H7 (cell line): ENCODE measurements around the gene ARGLU1. TPM values are rescaled to one million over a fixed set of nuclear protein-coding genes. Genes with fewer than 3 reads are reported as not detected.

Experiments used
- DNase-seq: peaks from one replicate; pipeline ENCODE4 v3.0.0; 2012
- H3K27me3 ChIP-seq: 2 replicates; pipeline ENCODE4 v1.6.0; 2011; ENCODE audit warnings: mild to moderate bottlenecking, low read length; ENCODE audit not compliant: control insufficient read depth, insufficient read depth
- H3K36me3 ChIP-seq: replicated peaks from 2 replicates; pipeline ENCODE4 v1.5.1; 2011; ENCODE audit warnings: low read length; ENCODE audit not compliant: control insufficient read depth, insufficient read depth
- H3K4me3 ChIP-seq: 2 replicates; pipeline ENCODE4 v1.5.1; 2011; ENCODE audit warnings: low read depth, mild to moderate bottlenecking, control low read depth, low read length, moderate library complexity; ENCODE audit not compliant: insufficient read depth
- total RNA-seq: library from RNA; depleted of rRNA; stranded (reverse); fragments of >200 nt; shearing (Covaris generic); gene quantifications from 2 replicates; pipeline ENCODE4 v1.2.3, GENCODE V29; 2014; rRNA removed

Gene ARGLU1
- total RNA-seq, 1 experiment from 2014 or later: 45.9 TPM

DNA sequence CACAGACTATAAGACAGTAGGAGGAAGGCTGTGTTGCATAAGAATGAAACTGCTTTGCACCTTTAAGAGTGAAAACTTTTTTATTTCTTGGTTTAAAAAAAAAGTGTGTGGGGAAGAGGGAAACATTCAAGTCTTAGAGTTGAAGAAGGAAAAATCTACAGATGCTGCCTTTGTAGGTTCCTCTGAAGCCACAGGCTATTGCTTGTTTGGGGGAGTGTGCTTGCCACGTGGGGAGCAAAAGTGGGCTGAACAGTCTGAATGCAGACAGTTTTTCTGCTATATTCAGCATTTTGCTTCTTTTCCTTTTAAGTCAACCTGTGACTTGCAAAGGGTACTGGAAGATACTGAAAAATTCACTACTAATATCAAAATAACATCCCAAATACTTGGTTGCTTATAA, 69.4 kb downstream of the ARGLU1 start:
- DNase-seq: no peak
- H3K27me3 ChIP-seq: no peaks in the 10 kb centered on the region
- H3K36me3 ChIP-seq: no peaks in the 10 kb centered on the region
- no peak overlapping the region for H3K4me3 ChIP-seq

DNA sequence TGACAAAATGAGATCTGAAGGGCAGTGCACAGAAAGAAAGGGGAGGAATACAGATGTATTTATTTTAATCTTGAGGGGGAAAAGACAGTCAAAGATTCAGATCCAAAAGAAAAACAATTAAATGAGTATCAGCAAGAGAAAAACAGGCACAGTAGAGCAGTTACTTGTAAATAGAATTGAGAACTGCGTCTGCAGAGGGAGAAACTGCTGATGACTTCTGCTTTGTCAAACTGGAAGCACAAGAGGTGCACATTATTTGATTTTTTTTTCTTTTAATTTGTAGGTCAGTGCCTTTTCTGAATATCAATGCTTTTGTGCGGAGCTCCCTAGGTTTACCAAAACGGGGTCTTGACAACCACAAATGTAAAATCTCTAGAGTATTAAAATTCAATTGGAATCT, 69.8 kb downstream of the ARGLU1 start:
- no peak overlapping the region for H3K4me3 ChIP-seq
- no peak for DNase-seq
- no peaks in the 10 kb centered on the region for H3K36me3 ChIP-seq
- H3K27me3 ChIP-seq: no peaks in the 10 kb centered on the region

DNA sequence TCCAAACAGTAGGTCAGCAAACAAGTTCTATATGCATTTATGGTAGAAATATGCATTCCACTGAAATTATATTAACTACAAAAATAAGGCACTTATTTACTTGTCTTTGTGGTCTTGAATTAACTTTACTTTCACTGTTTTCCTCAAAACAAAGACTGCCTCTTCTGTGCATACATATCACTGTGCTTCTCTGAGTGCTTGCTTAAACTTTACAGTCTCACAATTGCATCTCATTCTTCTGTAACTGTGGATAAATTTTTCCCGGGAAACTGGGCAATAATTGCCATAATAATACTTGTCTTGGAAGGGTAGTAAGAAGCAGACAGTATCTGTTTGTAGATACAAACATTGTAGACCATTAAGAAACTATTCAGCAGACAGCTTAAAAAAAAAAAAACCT, 70.9 kb downstream of the ARGLU1 start:
- Histone ChIP-seq H3K4me3 (no peak overlapping the region), H3K27me3 (no peaks in the 10 kb centered on the region), H3K36me3 (peaks cover 1% of the 10 kb centered on the region)
- DNase-seq: no peak

DNA sequence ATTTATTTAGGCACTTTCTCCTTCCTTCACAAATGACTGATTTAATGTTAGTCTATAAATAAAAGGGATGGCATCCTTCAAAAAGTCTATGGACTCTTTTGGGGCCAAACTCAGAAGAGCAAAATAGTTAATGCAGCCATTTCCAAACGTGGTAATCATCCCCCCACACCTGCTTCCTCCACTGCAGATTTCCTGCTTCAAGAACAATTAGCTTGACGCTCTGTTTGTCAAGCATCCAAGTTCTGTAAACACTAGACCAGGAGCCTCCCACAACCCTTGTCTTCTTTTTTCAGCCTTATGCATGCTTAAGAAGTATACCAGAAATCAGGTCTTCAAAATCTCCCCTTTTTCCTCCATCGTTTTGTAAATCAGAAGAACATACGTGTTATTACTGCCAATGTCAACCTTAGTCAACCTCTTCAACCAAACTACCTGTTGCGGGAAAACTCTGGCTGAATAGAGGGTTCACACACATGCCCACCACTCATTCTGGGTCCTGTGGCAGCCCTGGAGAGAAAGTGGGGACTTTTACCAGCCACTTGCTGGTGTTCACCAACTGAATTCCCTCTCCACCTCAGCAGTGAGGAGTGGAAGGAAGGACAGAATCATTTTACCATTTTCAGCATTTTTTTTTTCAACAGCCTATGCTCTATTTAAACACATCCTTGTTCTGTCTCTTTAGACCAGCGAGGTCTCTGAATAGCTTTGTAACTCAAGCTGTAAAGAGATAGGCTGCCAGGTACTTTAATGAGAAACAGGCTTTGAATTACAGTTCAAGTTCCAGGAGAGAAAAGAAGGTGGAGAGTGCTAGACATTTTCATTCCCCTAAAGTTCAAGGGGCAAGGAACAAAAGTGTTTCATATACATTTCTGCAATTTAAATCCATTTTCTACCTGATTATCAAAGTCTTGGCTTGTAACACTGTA, 71.6 kb downstream of the ARGLU1 start:
- no peak overlapping the region for H3K4me3 ChIP-seq
- peaks cover 1% of the 10 kb centered on the region for H3K36me3 ChIP-seq
- DNase-seq: no peak
- H3K27me3 ChIP-seq: no peaks in the 10 kb centered on the region

DNA sequence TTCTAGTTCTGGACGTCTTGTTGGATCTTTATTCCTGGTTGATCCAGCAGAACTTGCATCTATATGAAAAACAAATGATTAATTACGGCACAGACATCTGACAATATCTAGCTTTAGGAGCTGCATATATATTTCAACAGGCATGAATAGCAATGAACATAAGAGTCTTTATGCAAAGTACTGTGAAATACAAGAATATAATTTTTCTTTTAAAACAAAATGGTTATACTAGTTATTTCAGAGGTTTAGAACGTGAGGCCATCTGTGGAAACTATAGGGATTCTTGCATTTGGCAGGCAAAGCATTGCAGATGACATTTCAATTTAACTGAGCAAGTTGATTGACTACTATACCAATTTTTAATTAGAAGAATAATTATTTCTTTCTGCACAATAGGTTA, 73.0 kb downstream of the ARGLU1 start:
- peaks cover 1% of the 10 kb centered on the region for H3K36me3 ChIP-seq
- no peak overlapping the region for H3K4me3 ChIP-seq
- no peak for DNase-seq
- H3K27me3 ChIP-seq: no peaks in the 10 kb centered on the region

DNA sequence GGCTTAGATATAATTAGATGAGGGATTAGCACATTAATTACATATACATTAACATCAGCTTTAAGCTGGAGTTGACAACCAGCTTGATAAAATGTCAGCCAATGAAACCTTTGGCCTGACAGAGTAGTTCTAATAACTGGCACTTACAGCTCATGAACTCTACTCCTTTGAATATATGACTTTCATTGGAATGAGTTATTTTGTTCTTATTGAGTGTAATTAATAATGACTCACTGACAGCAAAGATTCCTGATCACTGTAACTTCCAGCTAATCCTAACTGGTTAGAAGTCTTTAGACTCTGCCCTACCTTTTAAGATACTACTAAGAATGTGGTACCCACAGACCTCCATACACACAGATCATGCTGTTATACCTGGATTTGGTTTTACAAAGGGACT, 73.4 kb downstream of the ARGLU1 start:
- Histone ChIP-seq H3K4me3 (no peak overlapping the region), H3K36me3 (peaks cover 1% of the 10 kb centered on the region), H3K27me3 (no peaks in the 10 kb centered on the region)
- no peak for DNase-seq

DNA sequence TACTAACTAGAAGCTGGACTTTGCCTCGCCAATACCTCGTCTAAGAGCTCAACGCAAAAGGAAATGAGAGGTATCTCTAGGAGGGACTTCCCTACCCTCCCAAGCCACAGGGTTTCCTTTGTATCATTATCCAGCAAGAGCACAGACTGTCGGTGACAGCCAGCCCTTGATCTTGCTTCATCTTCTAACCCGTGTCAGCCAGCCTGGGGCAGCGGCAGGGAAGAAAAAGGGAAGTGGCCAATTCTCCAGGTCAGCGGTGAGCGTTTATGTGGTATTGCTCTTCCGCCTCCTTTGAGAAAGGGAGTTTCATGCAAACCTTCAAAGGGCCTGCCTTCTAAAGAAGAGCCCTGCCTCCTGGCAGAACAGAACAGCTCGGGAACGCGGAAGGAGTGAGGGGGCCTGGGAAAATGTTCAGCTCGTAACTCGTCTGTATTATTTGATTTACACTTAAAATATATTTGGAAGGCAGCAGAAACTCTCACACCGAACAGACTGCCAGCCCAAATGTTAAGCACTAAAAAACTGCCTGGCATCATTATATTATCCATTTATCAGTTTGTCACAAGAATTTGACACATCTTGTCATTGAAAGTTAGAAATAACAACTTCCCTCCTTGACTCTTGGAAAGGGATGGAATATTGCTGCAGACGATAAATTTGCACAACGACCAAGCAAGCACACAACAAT, 74.3 kb downstream of the ARGLU1 start:
- H3K27me3 ChIP-seq: no peaks in the 10 kb centered on the region
- no peak for DNase-seq
- H3K36me3 ChIP-seq: peaks cover 1% of the 10 kb centered on the region
- H3K4me3 ChIP-seq: no peak overlapping the region

DNA sequence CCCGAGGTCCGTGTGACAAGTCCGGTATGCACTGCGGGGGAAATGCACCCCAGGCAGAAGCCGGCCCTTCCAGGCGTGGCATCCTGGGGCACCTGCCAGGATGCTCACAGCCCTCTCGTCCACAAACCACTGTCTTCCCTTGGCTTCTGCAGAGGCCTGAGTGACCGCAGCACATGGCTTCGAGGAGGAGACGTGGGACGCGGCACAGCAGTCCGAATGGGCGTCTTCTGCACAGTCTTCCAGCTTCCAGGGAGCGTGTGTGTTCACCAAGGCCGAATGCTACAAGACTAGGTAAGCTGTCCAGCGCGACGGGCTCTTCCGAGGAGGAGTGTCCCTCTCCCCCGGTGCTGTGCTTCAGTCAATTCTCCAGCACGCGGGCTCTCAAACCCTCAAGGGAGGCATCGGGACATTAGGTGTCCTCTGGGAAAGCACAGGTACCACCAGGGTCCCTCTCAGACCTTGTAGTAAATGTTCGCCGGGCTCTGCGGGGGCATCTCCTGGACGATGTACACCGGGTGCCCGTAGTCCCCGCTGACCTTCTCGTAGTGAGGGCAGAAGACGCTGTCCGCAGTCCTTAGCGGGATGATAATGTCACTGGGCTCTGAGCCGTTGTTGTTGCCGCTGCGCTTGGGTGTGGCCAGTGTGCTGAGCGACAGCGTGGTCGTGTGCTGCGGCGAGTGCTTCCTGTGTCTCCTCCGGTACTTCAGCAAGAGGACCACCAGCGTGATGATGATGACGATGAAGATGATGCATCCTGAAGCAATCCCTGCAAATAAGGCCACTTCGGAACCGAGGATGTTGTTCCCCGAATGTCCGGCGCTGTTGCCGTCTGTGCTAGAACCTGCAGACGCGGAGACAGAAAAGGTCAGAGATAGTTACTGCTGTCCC, 75.1 kb downstream of the ARGLU1 start:
- Histone ChIP-seq H3K27me3 (no peaks in the 10 kb centered on the region), H3K4me3 (no peak overlapping the region), H3K36me3 (peaks cover 1% of the 10 kb centered on the region)
- DNase-seq: no peak

DNA sequence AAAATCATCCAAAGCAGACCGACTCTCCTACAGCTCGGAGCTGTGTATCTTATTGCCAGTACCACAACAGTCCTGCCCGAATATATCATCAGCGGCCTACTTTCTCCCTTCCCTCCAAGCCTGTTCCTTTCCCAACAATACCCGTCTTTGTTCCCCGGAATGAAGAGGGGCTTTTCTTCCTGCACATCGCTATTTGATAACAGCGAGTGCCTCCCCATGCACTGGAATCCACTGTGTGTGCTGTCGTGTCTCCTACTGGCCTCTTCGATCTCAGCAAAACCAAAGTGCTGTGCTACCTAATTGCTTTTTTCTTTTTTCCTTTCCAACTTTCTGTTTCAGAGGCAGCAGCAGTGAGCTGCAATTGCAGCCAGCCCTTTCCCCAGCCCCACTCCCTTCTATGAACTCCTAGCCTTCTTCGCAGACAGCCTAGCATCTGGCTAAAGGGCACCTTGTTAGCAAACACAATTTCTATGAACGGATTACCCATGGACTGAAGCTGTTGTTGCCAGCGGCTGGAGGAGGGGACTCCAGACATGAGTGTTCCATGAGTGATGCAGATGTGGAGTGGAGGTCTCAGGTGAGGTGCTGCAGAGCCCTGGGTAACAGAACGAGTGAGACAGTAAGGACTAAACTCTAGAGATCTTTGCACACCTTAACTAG, 75.9 kb downstream of the ARGLU1 start:
- H3K36me3 ChIP-seq: peaks cover 1% of the 10 kb centered on the region
- no peaks in the 10 kb centered on the region for H3K27me3 ChIP-seq
- no peak overlapping the region for H3K4me3 ChIP-seq
- no peak for DNase-seq

Other genes with a start within 250 kb of the ARGLU1 start
- 14.7 and 17.1 TPM in 2 replicates for gene EFNB2, start 32.5 kb downstream of the ARGLU1 start, total RNA-seq